ENCODE data around the gene COX6B1.

COX6B1 gene

DNA sequence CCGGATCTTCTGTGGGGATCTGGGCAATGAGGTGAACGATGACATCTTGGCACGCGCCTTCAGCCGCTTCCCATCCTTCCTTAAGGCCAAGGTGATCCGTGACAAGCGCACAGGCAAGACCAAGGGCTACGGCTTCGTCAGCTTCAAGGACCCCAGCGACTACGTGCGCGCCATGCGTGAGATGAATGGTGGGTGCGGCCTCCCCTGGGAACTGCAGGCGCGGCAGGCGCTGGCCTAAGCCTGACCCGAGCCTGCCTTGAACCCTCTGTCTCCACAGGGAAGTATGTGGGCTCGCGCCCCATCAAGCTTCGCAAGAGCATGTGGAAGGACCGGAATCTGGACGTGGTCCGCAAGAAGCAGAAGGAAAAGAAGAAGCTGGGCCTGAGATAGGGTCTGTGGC is 11.0 kb upstream of the COX6B1 start:
- Histone ChIP-seq H3K4me1 (ENCODE audit: control insufficient read depth, insufficient read depth, low read length) (peaks cover 3% of the 10 kb centered on the region), H3K27me3 (ENCODE audit: control insufficient read depth, insufficient read depth, low read length) (no peaks in the 10 kb centered on the region), H3K4me2 (ENCODE audit: low read length) (no peak overlapping the region), H3K9ac (ENCODE audit: low read depth, low read length) (no peak overlapping the region), H3K36me3 (ENCODE audit: insufficient read depth, low read length) (peaks cover 53% of the 10 kb centered on the region), H3K9me3 (replicated peaks; ENCODE audit: low read length) (no peaks in the 10 kb centered on the region), H3K4me3 (ENCODE audit: low read length) (no peak overlapping the region)

DNA sequence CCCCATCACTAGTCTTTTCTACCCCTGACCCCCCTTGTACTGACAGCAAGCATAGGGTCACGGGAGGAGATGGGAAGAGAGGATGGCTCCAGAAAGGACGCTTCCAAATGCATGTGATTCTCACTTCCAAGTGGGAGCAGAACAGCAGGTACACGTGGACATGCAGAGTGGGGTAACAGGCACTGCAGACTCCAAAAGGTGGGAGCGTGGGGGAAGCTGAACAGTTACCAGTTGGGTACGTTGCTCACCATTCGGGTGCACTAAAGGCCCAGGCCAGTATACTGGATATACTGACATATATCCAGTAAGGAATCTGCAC is 8.8 kb upstream of the COX6B1 start:
- Histone ChIP-seq H3K36me3 (ENCODE audit: insufficient read depth, low read length) (peaks cover 32% of the 10 kb centered on the region), H3K4me3 (ENCODE audit: low read length) (no peak overlapping the region), H3K9ac (ENCODE audit: low read depth, low read length) (no peak overlapping the region), H3K4me1 (ENCODE audit: control insufficient read depth, insufficient read depth, low read length) (peaks cover 13% of the 10 kb centered on the region), H3K9me3 (replicated peaks; ENCODE audit: low read length) (no peaks in the 10 kb centered on the region), H3K4me2 (ENCODE audit: low read length) (no peak overlapping the region), H3K27me3 (ENCODE audit: control insufficient read depth, insufficient read depth, low read length) (no peaks in the 10 kb centered on the region)

DNA sequence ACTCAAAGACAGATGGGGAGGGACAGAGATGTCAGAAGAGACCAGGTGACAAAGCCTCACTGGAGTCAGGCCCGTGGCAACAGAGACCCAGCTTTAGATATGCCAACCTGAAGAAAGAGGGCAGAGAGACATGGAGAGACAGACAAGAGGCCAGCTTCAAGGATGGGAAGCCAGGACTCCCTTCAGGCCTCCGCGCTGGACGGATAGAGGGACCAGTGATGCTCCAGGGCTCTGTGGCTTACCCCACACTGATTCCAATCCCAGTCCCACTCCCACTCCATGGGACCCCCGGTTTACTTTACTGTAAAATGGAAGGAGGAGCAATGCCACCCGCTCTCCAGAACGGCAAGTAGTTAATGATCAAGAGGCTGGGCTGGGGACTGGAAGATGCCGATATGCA is 8.3 kb upstream of the COX6B1 start:
- H3K27me3 ChIP-seq (ENCODE audit: control insufficient read depth, insufficient read depth, low read length): no peaks in the 10 kb centered on the region

DNA sequence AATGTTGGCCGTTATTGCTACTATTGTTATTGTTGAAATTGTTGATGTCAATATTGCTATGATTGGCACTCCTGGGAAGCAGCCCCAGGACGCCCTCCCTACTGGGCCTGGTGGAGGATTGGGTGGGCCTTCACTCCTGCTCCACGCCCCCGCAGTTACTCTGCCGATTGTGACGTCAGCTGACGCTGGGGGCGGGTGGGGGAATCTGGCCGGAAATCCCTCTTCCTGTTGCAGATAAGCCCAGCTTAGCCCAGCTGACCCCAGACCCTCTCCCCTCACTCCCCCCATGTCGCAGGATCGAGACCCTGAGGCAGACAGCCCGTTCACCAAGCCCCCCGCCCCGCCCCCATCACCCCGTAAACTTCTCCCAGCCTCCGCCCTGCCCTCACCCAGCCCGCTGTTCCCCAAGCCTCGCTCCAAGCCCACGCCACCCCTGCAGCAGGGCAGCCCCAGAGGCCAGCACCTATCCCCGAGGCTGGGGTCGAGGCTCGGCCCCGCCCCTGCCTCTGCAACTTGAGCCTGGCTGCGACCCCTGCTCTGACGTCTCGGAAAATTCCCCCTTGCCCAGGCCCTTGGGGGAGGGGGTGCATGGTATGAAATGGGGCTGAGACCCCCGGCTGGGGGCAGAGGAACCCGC is 6.5 kb upstream of the COX6B1 start, which contains the start of gene ETV2:
ETV2 (plus strand) TSS at position 231 of the 637 bp plus-strand sequence. CDS start 716 bp downstream, outside the sequence.
- H3K4me1 ChIP-seq (ENCODE audit: control insufficient read depth, insufficient read depth, low read length): peaks cover 19% of the 10 kb centered on the region
- H3K9ac ChIP-seq (ENCODE audit: low read depth, low read length): no peak within 1 kb of the TSS
- H3K27me3 ChIP-seq (ENCODE audit: control insufficient read depth, insufficient read depth, low read length): no peaks in the 10 kb centered on the region
- H3K4me3 ChIP-seq (ENCODE audit: low read length): no peak within 1 kb of the TSS
- no peak within 1 kb of the TSS for H3K4me2 ChIP-seq (ENCODE audit: low read length)
- peaks cover 17% of the 10 kb centered on the region for H3K36me3 ChIP-seq (ENCODE audit: insufficient read depth, low read length)
- no peaks in the 10 kb centered on the region for H3K9me3 ChIP-seq (replicated peaks; ENCODE audit: low read length)

More for the DNA sequence above, 8.3 kb upstream of the COX6B1 start:
- no peaks in the 10 kb centered on the region for H3K9me3 ChIP-seq (replicated peaks; ENCODE audit: low read length)
- H3K36me3 ChIP-seq (ENCODE audit: insufficient read depth, low read length): peaks cover 31% of the 10 kb centered on the region
- H3K4me1 ChIP-seq (ENCODE audit: control insufficient read depth, insufficient read depth, low read length): peaks cover 15% of the 10 kb centered on the region
- H3K4me3 ChIP-seq (ENCODE audit: low read length): no peak overlapping the region
- no peak overlapping the region for H3K4me2 ChIP-seq (ENCODE audit: low read length)
- H3K9ac ChIP-seq (ENCODE audit: low read depth, low read length): no peak overlapping the region

DNA sequence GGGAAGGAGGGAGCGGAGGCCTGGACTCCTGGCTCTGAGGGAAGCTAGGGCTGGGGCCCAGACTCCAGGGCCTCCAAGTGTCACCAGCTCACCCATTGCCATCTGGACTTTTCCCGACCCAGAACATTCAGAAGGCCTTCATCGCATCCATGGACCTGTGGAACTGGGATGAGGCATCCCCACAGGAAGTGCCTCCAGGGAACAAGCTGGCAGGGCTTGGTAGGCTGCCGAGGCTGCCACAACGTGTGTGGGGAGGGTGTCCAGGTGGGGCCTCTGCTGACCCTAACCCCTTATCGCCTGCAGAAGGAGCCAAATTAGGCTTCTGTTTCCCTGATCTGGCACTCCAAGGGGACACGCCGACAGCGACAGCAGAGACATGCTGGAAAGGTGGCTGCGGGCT is 5.8 kb upstream of the COX6B1 start:
- Histone ChIP-seq H3K4me1 (ENCODE audit: control insufficient read depth, insufficient read depth, low read length) (peaks cover 19% of the 10 kb centered on the region), H3K4me2 (ENCODE audit: low read length) (no peak overlapping the region), H3K4me3 (ENCODE audit: low read length) (no peak overlapping the region), H3K9me3 (replicated peaks; ENCODE audit: low read length) (no peaks in the 10 kb centered on the region), H3K27me3 (ENCODE audit: control insufficient read depth, insufficient read depth, low read length) (no peaks in the 10 kb centered on the region), H3K9ac (ENCODE audit: low read depth, low read length) (no peak overlapping the region), H3K36me3 (ENCODE audit: insufficient read depth, low read length) (peaks cover 11% of the 10 kb centered on the region)

DNA sequence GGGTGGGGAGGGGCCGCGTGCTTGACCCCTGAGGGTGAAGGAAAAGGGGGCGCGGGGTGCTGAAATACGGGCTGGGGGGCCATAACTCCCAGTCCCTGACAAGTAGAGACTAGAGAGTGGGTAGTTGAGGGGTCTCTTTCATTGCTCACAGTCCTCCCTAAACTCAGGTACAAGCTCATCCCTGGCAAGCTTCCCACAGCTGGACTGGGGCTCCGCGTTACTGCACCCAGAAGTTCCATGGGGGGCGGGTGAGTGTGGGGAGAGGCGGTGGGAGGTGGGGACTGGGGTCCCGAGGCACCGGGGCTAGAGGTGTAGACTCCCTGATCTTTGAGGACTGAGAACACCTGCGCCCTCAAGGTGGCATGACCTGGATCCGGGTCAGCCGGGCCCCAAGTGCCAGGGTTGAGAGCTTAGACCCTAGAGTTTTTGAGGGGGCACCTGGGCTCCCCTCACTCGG is 5.3 kb upstream of the COX6B1 start:
- H3K9me3 ChIP-seq (replicated peaks; ENCODE audit: low read length): no peaks in the 10 kb centered on the region
- H3K4me1 ChIP-seq (ENCODE audit: control insufficient read depth, insufficient read depth, low read length): peaks cover 19% of the 10 kb centered on the region
- no peaks in the 10 kb centered on the region for H3K27me3 ChIP-seq (ENCODE audit: control insufficient read depth, insufficient read depth, low read length)
- H3K9ac ChIP-seq (ENCODE audit: low read depth, low read length): peak overlapping the region; percentile 61
- peak overlapping the region; percentile 89 for H3K4me2 ChIP-seq (ENCODE audit: low read length)
- peaks cover 6% of the 10 kb centered on the region for H3K36me3 ChIP-seq (ENCODE audit: insufficient read depth, low read length)
- peak overlapping the region; percentile 73 for H3K4me3 ChIP-seq (ENCODE audit: low read length)

DNA sequence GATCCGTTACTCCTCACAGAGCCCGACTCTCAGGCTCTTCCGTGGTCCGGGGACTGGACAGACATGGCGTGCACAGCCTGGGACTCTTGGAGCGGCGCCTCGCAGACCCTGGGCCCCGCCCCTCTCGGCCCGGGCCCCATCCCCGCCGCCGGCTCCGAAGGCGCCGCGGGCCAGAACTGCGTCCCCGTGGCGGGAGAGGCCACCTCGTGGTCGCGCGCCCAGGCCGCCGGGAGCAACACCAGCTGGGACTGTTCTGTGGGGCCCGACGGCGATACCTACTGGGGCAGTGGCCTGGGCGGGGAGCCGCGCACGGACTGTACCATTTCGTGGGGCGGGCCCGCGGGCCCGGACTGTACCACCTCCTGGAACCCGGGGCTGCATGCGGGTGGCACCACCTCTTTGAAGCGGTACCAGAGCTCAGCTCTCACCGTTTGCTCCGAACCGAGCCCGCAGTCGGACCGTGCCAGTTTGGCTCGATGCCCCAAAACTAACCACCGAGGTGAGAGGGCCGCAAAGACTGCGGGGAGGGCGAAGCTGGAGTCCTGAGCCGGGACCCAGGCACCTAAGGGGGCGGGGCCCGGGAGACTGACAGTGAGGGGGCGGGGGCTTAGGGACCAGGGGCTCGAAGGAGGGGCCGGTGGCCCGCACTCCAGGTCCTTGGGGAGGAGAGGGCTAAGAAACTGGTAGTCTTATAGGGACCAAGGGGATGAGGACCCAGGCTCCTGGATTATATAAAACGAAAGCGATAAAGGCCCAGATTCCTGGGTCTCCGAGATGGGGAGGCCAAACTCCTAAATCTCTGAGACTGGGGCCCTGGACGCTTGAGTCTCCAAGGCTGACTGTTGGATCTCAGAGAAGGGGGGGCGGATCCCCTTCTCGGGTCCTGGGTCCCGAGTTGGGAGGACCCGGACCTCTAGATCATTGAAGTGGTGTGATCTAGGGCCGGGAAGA is 4.6 kb upstream of the COX6B1 start:
- no peaks in the 10 kb centered on the region for H3K36me3 ChIP-seq (ENCODE audit: insufficient read depth, low read length)

DNA sequence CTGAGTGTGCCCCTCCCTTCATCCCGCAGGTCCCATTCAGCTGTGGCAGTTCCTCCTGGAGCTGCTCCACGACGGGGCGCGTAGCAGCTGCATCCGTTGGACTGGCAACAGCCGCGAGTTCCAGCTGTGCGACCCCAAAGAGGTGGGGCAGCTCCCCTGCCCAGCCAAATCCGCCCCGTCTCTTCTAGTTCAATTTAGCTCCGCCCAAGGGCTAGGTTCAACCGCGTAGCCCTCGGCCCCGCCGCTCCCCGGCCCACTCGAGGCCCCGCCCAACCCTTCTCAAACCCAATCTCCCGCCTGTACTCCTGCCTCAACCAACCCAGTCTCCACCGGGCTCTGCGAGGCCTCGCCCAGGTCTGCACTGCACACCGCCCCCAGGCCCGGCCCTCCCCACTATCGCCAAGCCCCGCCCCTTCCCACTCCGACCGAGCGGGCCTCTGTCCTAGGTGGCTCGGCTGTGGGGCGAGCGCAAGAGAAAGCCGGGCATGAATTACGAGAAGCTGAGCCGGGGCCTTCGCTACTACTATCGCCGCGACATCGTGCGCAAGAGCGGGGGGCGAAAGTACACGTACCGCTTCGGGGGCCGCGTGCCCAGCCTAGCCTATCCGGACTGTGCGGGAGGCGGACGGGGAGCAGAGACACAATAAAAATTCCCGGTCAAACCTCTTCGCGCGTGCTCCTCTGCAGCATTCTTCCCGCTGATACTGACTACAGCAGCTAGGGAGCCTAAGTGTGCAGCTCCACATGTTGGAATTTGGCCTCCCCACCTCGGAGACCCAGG is 3.7 kb upstream of the COX6B1 start:
- Histone ChIP-seq H3K27me3 (ENCODE audit: control insufficient read depth, insufficient read depth, low read length) (no peaks in the 10 kb centered on the region), H3K4me2 (ENCODE audit: low read length) (peak overlapping the region; percentile 89), H3K4me3 (ENCODE audit: low read length) (peak overlapping the region; percentile 73), H3K36me3 (ENCODE audit: insufficient read depth, low read length) (no peaks in the 10 kb centered on the region), H3K4me1 (ENCODE audit: control insufficient read depth, insufficient read depth, low read length) (peaks cover 24% of the 10 kb centered on the region), H3K9me3 (replicated peaks; ENCODE audit: low read length) (no peaks in the 10 kb centered on the region), H3K9ac (ENCODE audit: low read depth, low read length) (peak overlapping the region; percentile 62)

More for the DNA sequence above, 4.6 kb upstream of the COX6B1 start:
- Histone ChIP-seq H3K9ac (ENCODE audit: low read depth, low read length) (peak overlapping the region; percentile 61), H3K4me1 (ENCODE audit: control insufficient read depth, insufficient read depth, low read length) (peaks cover 19% of the 10 kb centered on the region), H3K9me3 (replicated peaks; ENCODE audit: low read length) (no peaks in the 10 kb centered on the region), H3K4me3 (ENCODE audit: low read length) (peak overlapping the region; percentile 73), H3K4me2 (ENCODE audit: low read length) (peak overlapping the region; percentile 89), H3K27me3 (ENCODE audit: control insufficient read depth, insufficient read depth, low read length) (no peaks in the 10 kb centered on the region)

DNA sequence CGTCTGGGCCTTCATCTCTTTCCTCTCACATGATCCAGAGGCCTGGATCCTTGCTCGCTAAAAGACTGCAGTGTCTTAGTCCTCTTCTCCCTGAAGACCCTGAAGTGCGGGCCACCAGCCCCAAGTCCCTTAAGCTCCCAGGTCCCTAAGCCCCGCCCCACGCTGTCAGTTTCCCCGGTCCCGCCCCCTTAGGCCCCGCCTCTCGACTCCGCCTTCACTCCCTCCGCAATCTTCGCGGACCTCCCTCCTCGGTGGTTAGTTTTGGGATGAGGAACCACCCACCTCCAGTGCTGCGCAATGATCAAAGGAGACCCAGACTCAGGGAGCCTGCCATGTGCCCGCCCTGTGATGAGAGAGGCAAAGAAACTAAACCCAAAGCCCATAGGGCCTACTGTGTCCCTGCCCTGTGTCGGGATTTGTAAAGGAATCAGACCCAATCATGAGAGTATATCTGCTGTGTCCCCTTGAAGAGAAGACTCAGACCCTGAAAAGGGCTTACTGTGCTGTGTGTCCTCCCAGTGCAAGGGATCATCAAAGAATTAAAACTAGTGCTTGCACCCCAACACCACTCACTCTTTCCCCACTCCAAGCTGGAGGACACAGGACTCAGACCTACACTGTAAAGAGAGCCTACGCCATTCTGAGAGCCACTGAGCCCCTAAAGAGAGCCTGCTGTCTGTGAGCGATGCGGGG is 3.0 kb upstream of the COX6B1 start:
- Histone ChIP-seq H3K9me3 (replicated peaks; ENCODE audit: low read length) (no peaks in the 10 kb centered on the region), H3K4me2 (ENCODE audit: low read length) (peak overlapping the region; percentile 89), H3K27me3 (ENCODE audit: control insufficient read depth, insufficient read depth, low read length) (no peaks in the 10 kb centered on the region), H3K9ac (ENCODE audit: low read depth, low read length) (peak overlapping the region; percentile 62), H3K36me3 (ENCODE audit: insufficient read depth, low read length) (no peaks in the 10 kb centered on the region), H3K4me1 (ENCODE audit: control insufficient read depth, insufficient read depth, low read length) (peaks cover 24% of the 10 kb centered on the region), H3K4me3 (ENCODE audit: low read length) (peak overlapping the region; percentile 73)

DNA sequence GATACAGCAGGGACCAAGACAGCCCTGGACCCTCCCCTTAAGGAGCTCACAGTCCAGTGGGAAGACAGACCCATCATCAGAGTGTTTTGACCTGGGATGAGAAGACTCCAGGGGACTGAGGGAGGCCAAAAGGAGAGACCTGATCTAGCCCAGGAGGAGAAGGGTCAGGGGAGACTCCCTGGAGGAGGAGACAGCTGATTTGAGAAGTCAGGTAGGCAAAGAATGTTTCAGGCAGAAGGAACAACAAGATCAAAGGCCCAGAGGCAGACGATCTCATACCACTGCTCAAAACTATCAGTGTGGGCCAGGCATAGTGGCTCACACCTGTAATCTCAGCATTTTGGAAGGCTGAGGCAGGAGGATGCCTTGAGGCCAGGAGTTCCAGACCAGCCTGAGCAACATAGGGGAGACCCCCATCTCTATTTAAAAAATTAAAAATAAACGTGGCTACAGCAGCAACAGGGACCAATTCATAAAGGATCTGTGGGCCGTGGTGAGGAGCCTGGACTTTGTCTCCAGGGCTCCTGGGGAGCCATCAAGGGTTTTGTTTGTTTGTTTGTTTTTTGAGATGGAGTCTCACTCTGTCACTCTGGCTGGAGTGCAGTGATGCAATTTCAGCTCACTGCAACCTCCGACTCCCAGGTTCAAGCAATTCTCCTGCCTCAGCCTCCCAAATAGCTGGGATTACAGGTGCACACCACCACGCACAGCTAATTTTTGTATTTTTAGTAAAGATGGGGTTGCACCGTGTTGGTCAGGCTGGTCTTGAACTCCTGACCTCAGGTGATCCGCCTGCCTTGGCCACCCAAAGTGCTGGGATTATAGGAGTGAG is 2.2 kb upstream of the COX6B1 start:
- no peak overlapping the region for H3K9ac ChIP-seq (ENCODE audit: low read depth, low read length)
- H3K36me3 ChIP-seq (ENCODE audit: insufficient read depth, low read length): peaks cover 2% of the 10 kb centered on the region
- H3K4me2 ChIP-seq (ENCODE audit: low read length): no peak overlapping the region
- no peaks in the 10 kb centered on the region for H3K9me3 ChIP-seq (replicated peaks; ENCODE audit: low read length)
- peaks cover 24% of the 10 kb centered on the region for H3K4me1 ChIP-seq (ENCODE audit: control insufficient read depth, insufficient read depth, low read length)
- H3K27me3 ChIP-seq (ENCODE audit: control insufficient read depth, insufficient read depth, low read length): no peaks in the 10 kb centered on the region
- H3K4me3 ChIP-seq (ENCODE audit: low read length): no peak overlapping the region
